NCI-H1092 treated with DMSO at 0.1 percent for 48 hours (cell line): Measurements from ENCODE around the gene IL1B.

Experiments
- DNase-seq: peaks from one replicate; lab custom pipeline; 2025; lab: John Stamatoyannopoulos, UW

The IL1B gene

DNA sequence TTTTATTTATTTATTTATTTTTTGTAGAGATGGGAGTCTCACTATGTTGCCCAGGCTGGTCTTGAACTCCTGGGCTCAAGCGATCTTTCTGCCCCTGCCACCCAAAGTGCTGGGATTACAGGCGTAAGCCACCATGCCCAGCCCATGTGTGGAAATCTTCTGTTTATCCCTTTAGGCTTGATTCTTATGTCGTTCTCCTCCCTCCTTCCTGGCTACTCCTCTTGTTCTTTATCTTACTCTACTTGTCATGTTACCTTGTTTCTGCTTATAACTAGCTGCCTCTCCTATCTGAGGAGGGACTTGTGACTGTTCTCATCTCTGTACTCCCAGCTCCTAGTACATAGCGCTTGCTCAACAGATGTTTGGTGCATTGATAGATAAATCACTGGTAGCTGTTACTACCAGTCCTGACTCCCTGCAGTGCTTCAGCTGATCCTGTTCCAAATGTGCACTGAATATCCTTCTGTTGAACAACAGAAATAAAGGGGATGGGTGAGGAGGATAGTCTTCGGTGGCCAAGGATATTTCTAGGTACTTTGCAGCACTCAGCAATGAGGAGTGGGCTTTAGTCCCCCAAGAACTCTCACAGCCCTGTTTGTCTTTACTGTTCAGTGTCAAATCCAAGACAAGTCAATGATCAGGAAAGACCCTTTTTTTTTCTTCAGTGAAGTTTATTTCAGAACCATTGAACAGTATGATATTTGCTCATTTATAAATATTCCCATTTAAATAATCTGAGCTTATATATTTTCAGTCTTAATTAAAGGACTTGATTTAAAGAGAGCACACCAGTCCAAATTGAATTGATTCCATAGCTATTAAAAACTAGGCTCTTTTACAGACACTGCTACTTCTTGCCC is 7.2 kb downstream of the IL1B start:
- DNase-seq = no peak

DNA sequence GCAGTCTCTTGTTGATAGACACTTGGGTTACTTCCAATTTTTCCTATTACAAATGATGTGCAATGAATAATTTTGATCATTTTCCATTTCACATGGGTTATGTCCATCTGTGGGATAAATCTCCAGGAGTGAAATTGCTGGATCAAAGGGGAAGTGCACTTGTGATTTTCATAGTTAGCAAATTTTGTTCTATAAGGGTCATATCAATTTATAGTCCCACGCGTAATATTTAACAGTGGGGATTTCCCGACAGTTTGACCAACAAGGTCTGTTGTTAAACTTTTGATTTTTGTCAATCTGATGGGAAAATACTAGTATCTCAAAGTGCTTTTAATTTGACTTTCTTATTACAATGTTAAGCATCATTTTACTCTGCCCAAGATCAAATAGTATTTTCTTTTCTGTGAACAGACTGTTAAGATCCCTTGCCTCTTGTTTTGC is 8.3 kb downstream of the IL1B start:
- DNase-seq = no peak

DNA sequence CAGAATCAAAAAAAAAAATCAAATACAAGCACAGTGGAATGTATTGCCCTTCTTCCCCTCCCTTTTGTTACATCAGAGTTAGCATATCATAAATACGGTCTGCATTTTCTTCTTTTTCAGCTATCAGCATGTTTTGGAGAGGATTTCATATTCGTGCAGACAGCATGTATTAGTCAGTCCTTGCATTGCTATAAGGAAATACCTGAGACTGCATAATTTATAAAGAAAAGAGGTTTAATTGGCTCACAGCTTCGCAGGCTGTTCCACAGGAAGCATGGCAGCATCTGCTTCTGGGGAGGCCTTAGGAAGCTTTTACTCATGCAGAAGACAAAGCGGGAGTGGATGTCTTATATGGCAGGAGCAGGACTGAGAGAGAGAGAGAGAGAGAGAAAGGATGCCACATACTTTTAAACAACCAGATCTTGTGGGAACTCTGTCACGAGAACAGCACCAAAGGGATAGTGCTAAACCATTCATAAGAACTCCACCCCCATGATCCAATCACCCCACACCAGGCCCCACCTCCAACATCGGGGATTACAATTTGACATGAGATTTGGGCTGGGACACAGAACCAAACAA is 8.9 kb downstream of the IL1B start:
- no peak for DNase-seq

DNA sequence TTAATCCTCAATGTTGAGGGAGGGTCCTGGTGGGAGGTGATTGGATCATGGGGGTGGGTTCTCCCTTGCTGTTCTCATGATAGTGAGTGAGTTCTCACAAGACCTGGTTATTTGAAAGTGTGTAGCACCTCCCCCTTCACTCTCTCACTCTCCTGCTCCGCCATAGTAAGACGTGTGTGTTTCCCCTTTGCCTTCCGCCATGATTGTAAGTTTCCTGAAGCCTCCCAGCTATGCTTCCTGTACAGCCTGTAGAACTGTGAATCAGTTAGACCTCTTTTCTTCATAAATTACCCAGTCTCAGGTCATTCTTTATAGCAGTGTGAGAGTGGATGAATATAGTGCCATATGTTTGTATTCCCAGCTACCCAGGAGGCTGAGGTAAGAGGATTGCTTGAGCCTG is 9.6 kb downstream of the IL1B start:
- DNase-seq = no peak

DNA sequence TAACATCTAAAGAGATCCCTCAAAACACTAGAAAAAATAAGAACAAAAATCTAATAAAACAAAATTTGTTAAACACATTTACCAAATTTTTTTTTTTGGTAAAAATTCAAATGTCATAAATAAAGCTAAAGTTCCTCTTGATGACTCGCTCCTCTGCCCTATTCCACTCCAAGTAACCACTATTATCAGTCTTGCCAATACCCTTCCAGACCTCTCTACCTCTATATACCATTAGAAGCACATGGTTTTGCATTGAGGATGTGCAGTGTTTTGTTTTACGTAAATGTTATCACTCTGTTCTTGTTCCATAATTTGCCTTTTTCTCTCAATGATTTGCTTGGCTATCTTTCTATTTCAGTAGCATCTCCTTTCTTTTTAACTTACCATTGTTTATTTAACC is 10.9 kb downstream of the IL1B start:
- DNase-seq = no peak

DNA sequence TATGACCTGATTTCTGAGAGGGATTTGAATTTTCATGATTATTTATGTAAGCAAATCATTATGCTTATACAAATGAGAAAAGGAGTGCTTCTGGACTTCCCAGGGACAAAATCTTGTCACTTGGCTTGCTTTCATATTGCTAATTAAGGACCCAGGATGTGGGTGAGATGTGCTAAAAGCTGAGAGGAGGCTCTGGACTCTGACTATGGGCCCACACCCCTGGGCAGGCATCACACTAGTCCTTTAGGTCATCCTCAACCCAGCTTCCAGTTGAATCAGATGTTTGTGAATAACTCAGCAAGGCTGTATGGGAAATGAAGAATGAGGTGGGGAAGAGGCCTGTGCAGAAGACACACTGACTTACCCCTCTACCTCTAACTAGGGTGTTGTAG is 11.9 kb downstream of the IL1B start:
- DNase-seq = no peak

DNA sequence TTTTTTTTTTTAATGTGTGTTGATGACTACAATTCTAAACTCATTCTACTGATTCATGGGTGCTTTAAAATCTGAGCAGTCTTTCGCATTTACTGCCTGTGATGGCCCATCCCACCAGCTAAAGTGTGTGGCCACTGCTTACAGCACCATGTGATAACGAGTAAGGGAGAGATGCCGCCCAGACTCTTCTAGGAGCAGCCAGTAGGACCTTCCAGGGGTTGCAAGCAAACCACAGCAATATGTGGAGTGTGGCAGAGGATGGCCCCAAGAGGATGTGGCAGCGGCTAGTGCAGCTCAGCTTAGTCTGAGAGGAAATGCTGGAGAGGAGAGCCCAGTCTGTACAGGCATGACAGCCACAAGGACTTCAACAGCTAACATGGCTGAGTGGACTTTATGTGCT is 14.9 kb downstream of the IL1B start:
- DNase-seq = no peak

DNA sequence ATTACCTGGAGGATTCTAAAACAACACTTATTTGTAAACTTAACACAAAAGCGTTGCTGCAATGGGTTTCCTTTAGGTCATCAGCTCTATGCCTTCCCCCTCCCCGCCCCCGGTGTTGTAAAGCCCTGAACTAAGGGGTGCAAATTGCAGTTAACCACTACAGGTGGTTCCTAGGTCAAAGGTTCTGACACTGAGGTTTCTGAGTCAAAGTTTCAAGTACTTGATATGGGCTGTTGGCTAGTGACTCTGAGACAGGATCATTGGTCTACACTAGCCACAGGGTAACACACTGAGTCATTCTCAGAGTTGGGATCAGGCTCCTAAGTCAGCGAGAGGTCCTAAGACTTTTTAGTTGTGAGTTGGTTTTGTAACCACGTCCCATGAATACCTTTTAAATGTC is 15.4 kb downstream of the IL1B start:
- DNase-seq = no peak

DNA sequence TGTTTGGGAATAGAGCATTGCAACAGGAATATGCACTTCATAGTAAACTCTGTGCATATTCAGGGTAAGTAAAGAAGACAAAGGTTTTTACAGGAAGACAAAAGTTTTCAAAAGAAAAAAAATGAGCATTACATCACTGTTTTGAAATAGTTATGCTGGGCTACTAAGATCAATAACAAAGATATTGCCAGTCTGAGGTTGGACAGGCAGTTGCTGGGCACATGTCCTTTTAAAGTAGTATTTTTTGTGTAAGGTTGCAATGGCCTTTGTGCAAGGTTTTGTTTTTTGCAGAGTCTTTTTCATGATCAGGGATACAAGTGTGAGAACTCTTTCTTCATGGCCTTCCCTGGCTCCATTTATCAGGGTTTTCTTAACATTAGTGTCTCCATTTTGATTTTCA is 16.2 kb downstream of the IL1B start:
- no peak for DNase-seq

DNA sequence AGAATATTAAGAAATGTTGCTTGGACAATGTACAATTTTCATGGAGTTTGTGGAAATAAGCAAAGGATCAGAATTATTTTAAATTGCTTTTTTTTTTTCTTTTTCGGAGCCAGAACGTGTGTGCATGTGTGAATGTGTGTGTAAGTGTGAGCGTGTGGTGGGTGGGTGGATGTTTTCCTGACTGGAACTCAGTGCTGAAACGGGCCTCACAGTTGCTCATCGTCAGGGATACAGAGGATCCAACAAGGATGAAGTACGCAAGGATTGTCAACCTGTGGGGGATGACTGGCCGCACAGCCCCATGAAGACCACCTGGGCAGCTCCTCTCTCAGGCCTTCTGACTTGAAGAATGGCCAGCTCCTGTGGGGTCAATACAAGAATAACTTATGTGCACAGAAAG is 17.5 kb downstream of the IL1B start:
- DNase-seq = no peak

DNA sequence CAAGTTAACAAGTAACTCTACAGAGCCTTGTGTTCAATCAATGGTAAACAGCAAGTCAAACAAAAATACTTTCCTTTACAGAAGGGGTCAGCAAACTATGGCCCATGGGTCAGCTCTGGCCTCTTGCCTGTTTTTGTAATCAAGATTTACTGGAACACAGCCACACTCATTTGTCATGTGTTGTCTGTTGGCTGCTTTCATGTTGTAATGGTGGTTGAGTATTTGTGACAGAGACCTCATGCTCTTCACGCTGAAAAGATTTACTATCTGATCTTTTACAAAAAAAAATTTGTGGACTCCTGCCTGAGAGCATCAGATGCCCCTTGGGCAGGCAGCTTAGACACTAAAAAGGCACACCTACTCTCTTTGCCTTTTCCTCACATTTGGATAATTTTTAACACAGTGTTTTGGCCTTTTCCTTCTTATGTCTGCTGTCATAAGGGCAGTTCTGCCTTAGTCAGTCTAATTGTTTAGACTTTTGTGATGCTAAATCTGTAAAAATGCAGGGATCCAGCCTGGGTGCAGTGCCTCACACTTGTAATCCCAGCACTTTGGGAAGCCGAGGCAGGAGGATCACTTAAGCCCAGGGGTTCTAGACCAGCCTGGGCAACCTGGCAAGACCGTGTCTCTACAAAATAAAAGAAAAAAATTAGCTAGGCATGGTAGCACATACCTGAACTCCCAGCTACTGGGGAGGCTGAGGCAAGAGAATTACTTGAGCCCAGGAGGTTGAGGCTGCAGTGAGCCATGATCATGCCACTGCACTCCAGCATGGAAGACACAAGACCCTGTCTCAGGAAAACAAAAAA is 18.3 kb downstream of the IL1B start:
- DNase-seq = no peak

DNA sequence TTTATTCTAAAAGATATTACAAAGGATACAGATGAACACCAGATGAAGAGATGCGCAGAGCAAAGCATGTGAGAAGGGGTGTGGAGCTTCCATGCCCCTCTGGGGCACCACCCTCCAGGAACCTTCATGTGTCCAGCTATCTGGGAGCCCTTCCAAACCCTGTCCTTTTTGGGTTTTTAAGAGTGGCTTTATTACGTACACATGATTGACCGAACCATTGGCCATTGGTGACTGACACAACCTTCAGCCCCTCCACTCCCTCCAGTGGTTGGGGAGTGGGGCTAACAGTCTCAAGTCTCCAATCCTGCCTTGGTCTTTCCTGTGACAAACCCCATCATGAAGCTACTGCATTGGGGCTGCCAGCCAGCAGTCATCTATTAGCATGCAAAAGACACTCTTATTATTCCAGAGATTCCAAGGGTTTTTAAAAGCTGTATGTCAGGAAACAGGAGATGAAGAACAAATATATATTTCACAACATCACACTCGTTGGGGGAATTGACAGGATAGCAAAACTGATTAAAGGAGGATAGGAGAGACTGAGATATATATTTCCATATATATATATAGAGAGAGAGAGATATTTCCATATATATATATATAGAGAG is 19.4 kb downstream of the IL1B start:
- no peak for DNase-seq

DNA sequence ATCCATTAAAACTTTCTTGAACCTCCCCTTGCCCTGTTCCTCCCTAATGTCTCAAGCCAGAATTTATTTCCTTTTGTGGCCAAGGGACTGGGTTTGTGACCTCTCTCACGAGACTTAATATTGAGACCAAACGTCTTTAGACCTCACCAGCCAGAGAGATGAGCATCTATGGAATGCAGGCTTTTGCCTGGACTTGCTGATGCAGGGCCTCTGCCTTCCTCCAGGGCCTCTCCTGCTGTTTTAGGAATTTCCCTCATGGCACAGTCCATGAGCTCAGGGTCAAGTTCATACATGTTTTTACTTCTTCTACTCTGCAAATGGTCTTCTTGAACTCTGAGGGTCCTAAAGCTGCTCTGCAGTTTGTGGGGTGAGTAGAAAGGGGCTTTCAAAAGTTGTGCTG is 22.3 kb downstream of the IL1B start:
- no peak for DNase-seq

DNA sequence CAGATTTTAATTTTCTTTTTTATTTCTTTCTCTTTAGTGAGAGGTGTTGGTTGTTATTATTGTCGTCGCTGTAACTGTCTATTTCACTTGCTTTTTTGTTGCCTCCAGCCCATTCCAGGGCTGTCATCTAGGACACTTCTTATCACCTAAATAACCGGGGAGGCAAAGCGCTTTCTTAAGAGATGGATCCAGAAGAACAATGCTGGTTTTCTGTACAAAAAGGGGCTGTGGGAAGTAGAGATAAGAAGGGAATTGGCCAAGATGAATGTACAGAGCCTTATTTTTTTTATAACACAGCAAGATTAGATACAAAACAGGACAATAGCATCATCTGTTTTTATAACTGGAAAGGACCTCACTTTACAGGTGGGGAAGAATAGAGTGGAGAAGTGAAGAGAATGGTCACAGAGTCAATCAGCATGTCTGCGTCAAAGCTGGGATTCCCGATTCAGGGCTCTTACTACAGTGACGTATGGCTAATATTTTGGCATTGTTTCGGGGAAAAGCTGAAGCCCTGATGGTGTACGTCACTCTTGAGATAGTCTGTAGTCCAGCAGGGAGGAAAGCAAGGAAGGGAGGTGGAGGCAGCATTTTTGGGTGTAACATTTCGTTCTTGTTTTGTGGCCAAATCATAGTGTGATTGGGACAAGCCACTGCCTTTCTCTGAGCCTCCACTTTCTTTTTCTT is 23.2 kb downstream of the IL1B start:
- DNase-seq = no peak

DNA sequence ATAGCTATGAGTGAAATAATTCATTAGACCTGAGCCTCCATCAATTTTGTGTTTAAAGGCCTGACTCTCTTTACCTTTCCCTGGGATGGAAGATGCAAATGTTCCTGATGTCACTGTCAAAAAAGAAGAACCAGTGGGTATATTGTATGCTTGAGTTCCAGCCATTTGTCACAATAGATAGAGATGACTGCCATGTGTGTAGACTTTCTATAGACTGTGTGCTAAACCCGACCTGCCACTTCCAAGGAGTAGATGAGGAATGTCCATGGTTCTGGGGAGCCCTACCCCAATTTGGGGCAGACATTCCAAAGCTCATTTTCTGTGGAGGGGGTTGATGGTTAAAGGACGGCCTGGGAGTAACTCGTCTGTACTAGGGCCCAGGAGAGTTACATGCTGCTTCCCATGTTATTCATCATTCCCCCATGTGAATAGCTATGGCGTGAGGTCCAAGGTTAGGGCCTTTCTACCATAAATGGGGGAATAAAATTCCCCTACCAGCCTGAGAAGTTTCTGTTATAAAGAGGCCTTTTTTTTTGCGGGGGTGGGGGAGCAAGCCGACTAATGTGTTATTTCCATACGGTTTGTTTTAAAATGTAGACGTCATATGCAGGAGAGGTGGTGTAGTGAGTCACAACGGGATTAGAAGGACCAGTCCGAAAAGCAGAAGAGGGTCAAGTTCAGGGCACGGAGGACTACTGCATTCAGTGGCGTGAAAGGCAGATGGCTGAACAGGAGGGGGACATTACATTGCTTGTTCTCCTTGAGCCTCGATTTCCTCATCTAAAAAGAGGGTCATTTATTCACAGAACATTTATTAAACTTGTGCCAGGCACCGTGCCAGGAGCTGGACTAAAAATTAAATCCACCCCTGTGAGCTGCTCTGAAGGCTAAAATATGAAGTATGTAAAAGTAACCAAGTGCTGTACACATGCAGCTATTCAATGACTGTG is 24.0 kb downstream of the IL1B start:
- DNase-seq = no peak

DNA sequence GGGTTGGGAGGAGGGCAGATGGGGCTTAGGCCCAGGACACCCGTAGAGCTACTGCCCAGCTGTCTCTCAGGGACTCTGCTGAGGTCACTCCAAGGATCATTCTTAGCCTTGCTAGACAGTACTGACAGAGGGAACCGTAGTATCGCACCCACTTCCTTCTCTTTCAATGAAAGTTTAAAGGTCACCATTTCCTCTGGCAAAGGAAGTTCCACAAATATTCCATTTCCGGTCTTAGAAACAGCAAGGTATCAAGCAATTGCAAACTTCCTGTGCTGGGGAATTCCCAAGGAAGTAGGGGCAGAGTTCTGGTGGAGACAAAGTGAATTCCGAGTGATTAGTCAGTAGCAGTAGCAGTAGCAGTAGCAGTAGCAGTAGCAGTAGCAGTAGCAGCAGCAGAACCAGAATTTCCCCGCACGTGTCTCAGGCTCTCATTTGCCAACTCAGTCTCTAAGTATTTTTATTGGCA is 24.7 kb downstream of the IL1B start:
- no peak for DNase-seq

DNA sequence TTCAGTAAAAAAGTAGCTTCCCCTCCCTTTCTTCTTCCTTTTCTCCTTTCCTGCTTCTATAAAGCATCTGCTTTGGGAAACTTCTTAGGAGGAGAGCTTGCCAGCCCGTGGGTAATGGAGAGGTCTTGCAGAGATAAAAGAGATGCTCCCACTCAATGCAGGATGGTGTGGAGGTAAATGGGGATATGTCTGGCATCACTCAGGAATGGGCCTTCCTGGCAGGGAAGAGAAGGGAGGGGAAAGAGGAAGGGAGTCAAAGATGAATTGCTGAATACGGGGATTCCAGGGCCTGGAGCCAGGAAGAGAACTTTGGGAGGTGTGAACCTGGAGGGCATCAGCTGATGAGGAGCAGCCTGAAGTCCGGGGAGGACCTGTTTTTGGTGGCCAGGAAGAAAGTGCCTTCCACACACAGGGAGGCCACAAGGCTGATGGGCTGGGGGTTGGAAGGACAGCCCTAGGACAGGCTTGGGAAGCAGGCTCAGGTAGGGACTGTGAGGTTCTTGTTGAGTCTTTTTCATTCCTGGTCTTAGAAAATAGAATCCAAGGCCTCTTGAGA is 25.2 kb downstream of the IL1B start:
- no peak for DNase-seq

DNA sequence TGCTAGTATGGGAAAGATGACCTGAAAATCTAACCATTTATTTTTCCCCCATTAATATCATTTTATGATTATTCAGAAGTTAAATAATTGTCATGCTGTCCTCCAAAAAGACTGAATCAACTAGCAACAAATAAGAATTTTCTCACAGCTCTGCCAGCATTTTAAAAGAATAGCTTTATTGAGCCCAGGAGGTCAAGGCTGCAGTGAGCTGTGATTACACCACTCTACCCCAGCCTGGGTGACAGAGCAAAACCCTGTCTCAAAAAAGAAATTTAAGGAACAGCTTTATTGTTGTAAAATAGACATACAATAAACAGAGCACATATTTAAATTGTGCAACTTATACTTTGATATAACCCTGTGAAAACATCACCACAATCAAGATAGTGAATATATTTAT is 27.5 kb downstream of the IL1B start:
- no peak for DNase-seq

DNA sequence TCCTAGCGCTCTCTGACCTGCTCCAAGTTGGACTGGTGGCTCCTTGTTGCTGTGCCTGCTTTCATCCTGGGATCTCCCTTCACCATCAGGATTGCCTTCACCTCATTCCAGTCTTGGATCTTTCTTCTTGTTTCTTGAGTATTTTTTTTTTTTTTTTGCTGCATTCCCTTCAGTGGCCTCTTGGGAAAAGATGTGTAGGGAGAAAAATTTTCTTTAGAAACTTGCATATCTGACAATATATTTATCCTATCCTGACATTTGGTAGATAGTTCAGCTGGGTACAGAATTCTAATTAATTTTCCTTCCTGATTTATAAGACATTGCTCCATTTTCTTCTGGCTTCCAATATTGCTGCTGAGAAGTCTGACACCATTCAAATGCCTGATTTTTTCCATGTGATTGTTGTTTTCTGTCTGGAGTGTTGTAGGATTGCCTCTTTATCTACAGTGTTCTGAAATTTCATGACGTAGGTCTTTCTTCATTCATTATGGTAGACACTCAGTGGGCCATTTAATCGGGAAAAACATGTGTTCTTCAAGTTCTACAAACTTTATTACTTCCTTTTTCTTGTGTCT is 29.3 kb downstream of the IL1B start:
- no peak for DNase-seq

DNA sequence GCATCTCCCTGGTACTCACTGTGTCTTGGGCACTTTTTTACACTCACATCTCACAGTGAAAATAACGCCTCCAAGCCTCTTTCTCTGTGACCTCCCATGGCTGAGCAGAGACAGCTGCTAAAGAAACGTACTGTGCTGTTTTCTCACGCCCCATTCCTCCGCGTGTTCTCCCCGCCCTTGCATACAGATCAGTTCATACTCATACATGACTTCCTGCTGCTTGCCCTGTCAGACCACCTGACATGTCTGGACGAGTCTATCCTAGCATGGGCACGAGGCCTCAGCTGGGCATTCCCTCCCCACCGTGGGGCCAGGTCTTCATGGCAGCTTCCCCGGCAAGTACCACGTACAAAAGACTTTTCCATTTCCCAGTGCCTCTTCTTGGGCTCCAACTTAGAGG is 31.0 kb downstream of the IL1B start:
- no peak for DNase-seq
